Stomach (tissue), 4 donors: ENCODE data around the gene AGTR1.

Experiments
- CTCF ChIP-seq, 7 experiments: fragments of 450-650 bp in 4 of 7; fragments of 200-600 bp in 3 of 7; sonication (generic) in 3 of 7; IDR thresholded peaks; one replicate each; pipeline ENCODE4 v1.5.1; 2016 to 2019; ENCODE audit warnings: antibody characterized with exemption in 7 of 7, control low read depth in 2 of 7, mild to moderate bottlenecking in 1 of 7
- EP300 ChIP-seq: sonication (generic); formaldehyde crosslinking; IDR thresholded peaks from one replicate; pipeline ENCODE4 v1.6.1; 2017; ENCODE audit warnings: antibody characterized with exemption
- POLR2AphosphoS5 ChIP-seq, 3 donors: sonication (generic); formaldehyde crosslinking; IDR thresholded peaks; one replicate each; pipeline ENCODE4 v1.6.1; 2016; ENCODE audit warnings: antibody characterized with exemption in 3 of 3

GRCh38 chr3:148789146-148789545 is 91.4 kb downstream of the AGTR1 start:
- TF ChIP-seq CTCF (IDR thresholded peaks at IDR 0.05): no peak
- no peak for TF ChIP-seq EP300
- no peak for TF ChIP-seq POLR2AphosphoS5 (IDR thresholded peaks at IDR 0.05)
